Right renal cortex interstitium (tissue), 3 donors: ENCODE data around the gene RARRES1. TPM values are rescaled to one million over a fixed set of nuclear protein-coding genes. Genes with fewer than 3 reads are reported as not detected.

Experiments
- DNase-seq, 3 donors: peaks; one replicate each; pipeline ENCODE4 v3.0.0-alpha.2; 2013; ENCODE audit warnings: low read depth in 3 of 3, low spot score in 2 of 3
- polyA plus RNA-seq, 3 donors: library from polyadenylated mRNA; unstranded; fragments of 120-200 nt; gene quantifications; one replicate each; pipeline ENCODE4 v1.2.1, GENCODE V29; 2013; ENCODE audit not compliant: insufficient read length in 3 of 3

The RARRES1 gene
- polyA plus RNA-seq, 3 donors = 9.7 to 38.8 (median 11.3) TPM

GRCh38 chr3:158766364-158766763, 34.1 kb upstream of the RARRES1 start:
- no peak for DNase-seq

- DNase-seq = no peak
Observed at GRCh38 chr3:158765518-158766205, 33.4 kb upstream of the RARRES1 start.

GRCh38 chr3:158763421-158763820, 31.2 kb upstream of the RARRES1 start:
- DNase-seq = no peak

GRCh38 chr3:158762701-158763100, 30.4 kb upstream of the RARRES1 start:
- DNase-seq = no peak

GRCh38 chr3:158761350-158761749, 29.1 kb upstream of the RARRES1 start:
- no peak for DNase-seq

GRCh38 chr3:158755421-158755820, 23.2 kb upstream of the RARRES1 start:
- no peak for DNase-seq

GRCh38 chr3:158753854-158754253, 21.6 kb upstream of the RARRES1 start:
- no peak for DNase-seq

GRCh38 chr3:158751316-158751715, 19.1 kb upstream of the RARRES1 start:
- no peak for DNase-seq

- no peak for DNase-seq
Observed at GRCh38 chr3:158750016-158750415, 17.8 kb upstream of the RARRES1 start.

GRCh38 chr3:158749526-158749925, 17.3 kb upstream of the RARRES1 start:
- no peak for DNase-seq

- no peak for DNase-seq
Observed at GRCh38 chr3:158748237-158748828, 16.1 kb upstream of the RARRES1 start.

- DNase-seq = no peak
Observed at GRCh38 chr3:158747417-158747816, 15.2 kb upstream of the RARRES1 start.

GRCh38 chr3:158745551-158745950, 13.3 kb upstream of the RARRES1 start:
- DNase-seq = no peak

- DNase-seq = no peak
Observed at GRCh38 chr3:158744567-158745288, 12.5 kb upstream of the RARRES1 start.

GRCh38 chr3:158743664-158744566, 11.7 kb upstream of the RARRES1 start:
- no peak for DNase-seq

GRCh38 chr3:158742871-158743663, 10.8 kb upstream of the RARRES1 start:
- no peak for DNase-seq

GRCh38 chr3:158739661-158740060, 7.4 kb upstream of the RARRES1 start:
- no peak for DNase-seq

- DNase-seq = no peak
Observed at GRCh38 chr3:158739078-158739477, 6.8 kb upstream of the RARRES1 start.

GRCh38 chr3:158738653-158739052, 6.4 kb upstream of the RARRES1 start:
- no peak for DNase-seq

- no peak for DNase-seq
Observed at GRCh38 chr3:158737976-158738615, 5.8 kb upstream of the RARRES1 start.
